ENCODE measurements around the gene TMEM256. TPM values are rescaled to one million over a fixed set of nuclear protein-coding genes. Genes with fewer than 3 reads are reported as not detected.
"Not testable (repeated sequence)": the region's sequence is repeated elsewhere in the genome, so short reads cannot be mapped to it uniquely, and the experiment has no call there.

Gene TMEM256
- total RNA-seq, 1 donor from 2014 or later = 66.9 TPM

DNA sequence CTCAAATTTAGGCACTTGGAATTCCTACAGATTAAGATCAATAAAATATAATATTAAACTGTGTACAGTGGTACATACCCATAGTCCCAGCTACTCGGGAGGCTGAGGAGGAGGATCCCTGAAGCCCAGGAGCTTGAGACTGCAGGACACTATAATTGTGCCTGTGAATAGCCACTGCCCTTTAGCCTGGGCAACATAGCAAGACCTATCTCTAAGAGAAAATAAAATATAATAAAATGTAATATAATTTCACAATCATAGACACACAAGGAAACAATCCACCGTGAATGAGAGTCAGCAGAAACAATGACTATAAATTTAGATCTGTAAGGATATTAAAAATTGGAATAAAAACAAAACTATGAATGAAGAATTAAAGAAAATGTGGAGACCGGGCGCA is 33.0 kb downstream of the TMEM256 start:
- TF ChIP-seq, protein P1, sequence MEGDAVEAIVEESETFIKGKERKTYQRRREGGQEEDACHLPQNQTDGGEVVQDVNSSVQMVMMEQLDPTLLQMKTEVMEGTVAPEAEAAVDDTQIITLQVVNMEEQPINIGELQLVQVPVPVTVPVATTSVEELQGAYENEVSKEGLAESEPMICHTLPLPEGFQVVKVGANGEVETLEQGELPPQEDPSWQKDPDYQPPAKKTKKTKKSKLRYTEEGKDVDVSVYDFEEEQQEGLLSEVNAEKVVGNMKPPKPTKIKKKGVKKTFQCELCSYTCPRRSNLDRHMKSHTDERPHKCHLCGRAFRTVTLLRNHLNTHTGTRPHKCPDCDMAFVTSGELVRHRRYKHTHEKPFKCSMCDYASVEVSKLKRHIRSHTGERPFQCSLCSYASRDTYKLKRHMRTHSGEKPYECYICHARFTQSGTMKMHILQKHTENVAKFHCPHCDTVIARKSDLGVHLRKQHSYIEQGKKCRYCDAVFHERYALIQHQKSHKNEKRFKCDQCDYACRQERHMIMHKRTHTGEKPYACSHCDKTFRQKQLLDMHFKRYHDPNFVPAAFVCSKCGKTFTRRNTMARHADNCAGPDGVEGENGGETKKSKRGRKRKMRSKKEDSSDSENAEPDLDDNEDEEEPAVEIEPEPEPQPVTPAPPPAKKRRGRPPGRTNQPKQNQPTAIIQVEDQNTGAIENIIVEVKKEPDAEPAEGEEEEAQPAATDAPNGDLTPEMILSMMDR (IDR thresholded peaks at IDR 0.05; ENCODE audit: insufficient read depth, low read length, poor library complexity, severe bottlenecking) = no peak
- H3K36me3 ChIP-seq (ENCODE audit: control insufficient read depth, insufficient read depth, low read length) = no peaks in the 10 kb centered on the region
- no peak overlapping the region for H3K4me3 ChIP-seq (ENCODE audit: low read depth, low read length)
- peaks cover 2% of the 10 kb centered on the region for H3K27me3 ChIP-seq (ENCODE audit: control insufficient read depth, insufficient read depth, low read length)
- no peak for DNase-seq (ENCODE audit: low read depth)

- TF ChIP-seq, protein P1 (IDR thresholded peaks at IDR 0.05; ENCODE audit: insufficient read depth, low read length, poor library complexity, severe bottlenecking) = no peak
- Histone ChIP-seq H3K4me3 (ENCODE audit: low read depth, low read length) (no peak overlapping the region), H3K36me3 (ENCODE audit: control insufficient read depth, insufficient read depth, low read length) (no peaks in the 10 kb centered on the region), H3K27me3 (ENCODE audit: control insufficient read depth, insufficient read depth, low read length) (peaks cover 2% of the 10 kb centered on the region)
- DNase-seq (ENCODE audit: low read depth) = no peak
Measured at GRCh38 chr17:7369825-7370224, 34.1 kb downstream of the TMEM256 start.

DNA sequence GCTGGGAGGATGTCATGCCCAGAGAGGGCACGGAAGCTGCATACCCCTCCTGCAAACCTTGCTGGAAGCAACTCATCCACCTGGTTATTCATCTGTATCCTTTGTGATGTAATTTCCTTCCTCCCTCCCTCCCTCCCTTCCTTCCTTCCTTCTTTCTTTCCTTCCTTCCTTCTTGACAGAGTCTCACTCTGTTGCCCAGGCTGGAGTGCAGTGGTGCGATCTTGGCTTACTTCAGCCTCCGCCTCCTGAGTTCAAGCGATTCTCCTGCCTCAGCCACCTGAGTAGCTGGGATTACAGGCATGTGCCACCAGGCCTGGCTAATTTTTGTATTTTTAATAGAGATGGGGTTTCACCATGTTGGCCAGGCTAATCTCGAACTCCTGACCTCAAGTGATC is 35.3 kb downstream of the TMEM256 start:
- not testable (repeated sequence) for H3K27me3 ChIP-seq (ENCODE audit: control insufficient read depth, insufficient read depth, low read length); H3K4me3 ChIP-seq (ENCODE audit: low read depth, low read length); H3K36me3 ChIP-seq (ENCODE audit: control insufficient read depth, insufficient read depth, low read length); DNase-seq (ENCODE audit: low read depth)

GRCh38 chr17:7367918-7368598 is 35.8 kb downstream of the TMEM256 start:
- H3K36me3 ChIP-seq (ENCODE audit: control insufficient read depth, insufficient read depth, low read length) = no peaks in the 10 kb centered on the region
- TF ChIP-seq, protein P1 (IDR thresholded peaks at IDR 0.05; ENCODE audit: insufficient read depth, low read length, poor library complexity, severe bottlenecking) = no peak
- DNase-seq (ENCODE audit: low read depth) = no peak
- no peak overlapping the region for H3K4me3 ChIP-seq (ENCODE audit: low read depth, low read length)
- H3K27me3 ChIP-seq (ENCODE audit: control insufficient read depth, insufficient read depth, low read length) = peaks cover 2% of the 10 kb centered on the region

- peaks cover 2% of the 10 kb centered on the region for H3K27me3 ChIP-seq (ENCODE audit: control insufficient read depth, insufficient read depth, low read length)
- no peak overlapping the region for H3K4me3 ChIP-seq (ENCODE audit: low read depth, low read length)
- H3K36me3 ChIP-seq (ENCODE audit: control insufficient read depth, insufficient read depth, low read length) = no peaks in the 10 kb centered on the region
- no peak for DNase-seq (ENCODE audit: low read depth)
- TF ChIP-seq, protein P1 (IDR thresholded peaks at IDR 0.05; ENCODE audit: insufficient read depth, low read length, poor library complexity, severe bottlenecking) = no peak
Measured at GRCh38 chr17:7367083-7367482, 36.8 kb downstream of the TMEM256 start.

- not testable (repeated sequence) for H3K4me3 ChIP-seq (ENCODE audit: low read depth, low read length); H3K36me3 ChIP-seq (ENCODE audit: control insufficient read depth, insufficient read depth, low read length); DNase-seq (ENCODE audit: low read depth); H3K27me3 ChIP-seq (ENCODE audit: control insufficient read depth, insufficient read depth, low read length)
Measured at GRCh38 chr17:7365963-7366362, 37.9 kb downstream of the TMEM256 start.

GRCh38 chr17:7363311-7363710 is 40.6 kb downstream of the TMEM256 start:
- Histone ChIP-seq H3K4me3 (ENCODE audit: low read depth, low read length) (no peak overlapping the region), H3K27me3 (ENCODE audit: control insufficient read depth, insufficient read depth, low read length) (peaks cover under 1% of the 10 kb centered on the region), H3K36me3 (ENCODE audit: control insufficient read depth, insufficient read depth, low read length) (no peaks in the 10 kb centered on the region)
- DNase-seq (ENCODE audit: low read depth) = no peak
- TF ChIP-seq, protein P1 (IDR thresholded peaks at IDR 0.05; ENCODE audit: insufficient read depth, low read length, poor library complexity, severe bottlenecking) = no peak

Measured in kidney epithelial cell (primary cell).